Measurements from ENCODE around the gene MUC20.
"Not testable (repeated sequence)": the region's sequence is repeated elsewhere in the genome, so short reads cannot be mapped to it uniquely, and the experiment has no call there.

Gene MUC20

GRCh38 chr3:195724363-195724762 is 3.6 kb downstream of the MUC20 start:
- H3K9me3 ChIP-seq; H3K4me3 ChIP-seq (ENCODE audit: low read depth in 1 of 2, low read length in 1 of 2); H3K4me1 ChIP-seq (ENCODE audit: control insufficient read depth in 1 of 2, insufficient read depth in 1 of 2, low read depth in 1 of 2, low read length in 1 of 2); H3K27ac ChIP-seq; H3K36me3 ChIP-seq; H3K27me3 ChIP-seq: not testable (repeated sequence)

GRCh38 chr3:195725916-195726740 is 5.3 kb downstream of the MUC20 start:
- not testable (repeated sequence) for H3K9me3 ChIP-seq; H3K4me1 ChIP-seq (ENCODE audit: control insufficient read depth in 1 of 2, insufficient read depth in 1 of 2, low read depth in 1 of 2, low read length in 1 of 2); H3K27ac ChIP-seq; H3K36me3 ChIP-seq; H3K27me3 ChIP-seq; H3K4me3 ChIP-seq (ENCODE audit: low read depth in 1 of 2, low read length in 1 of 2)

GRCh38 chr3:195727606-195728195 is 6.9 kb downstream of the MUC20 start:
- no peaks in the 10 kb centered on the region for H3K36me3 ChIP-seq

GRCh38 chr3:195728789-195729188 is 8.0 kb downstream of the MUC20 start:
- not testable (repeated sequence) for H3K27ac ChIP-seq; H3K27me3 ChIP-seq; H3K36me3 ChIP-seq; H3K4me3 ChIP-seq (ENCODE audit: low read depth in 1 of 2, low read length in 1 of 2); H3K9me3 ChIP-seq; H3K4me1 ChIP-seq (ENCODE audit: control insufficient read depth in 1 of 2, insufficient read depth in 1 of 2, low read depth in 1 of 2, low read length in 1 of 2)

More at GRCh38 chr3:195727606-195728195, 6.9 kb downstream of the MUC20 start:
- no peak overlapping the region for H3K27ac ChIP-seq
- no peak for TF ChIP-seq CTCF (IDR thresholded peaks at IDR 0.05)
- no peaks in the 10 kb centered on the region for H3K4me1 ChIP-seq (ENCODE audit: control insufficient read depth in 1 of 2, insufficient read depth in 1 of 2, low read depth in 1 of 2, low read length in 1 of 2)
- H3K4me3 ChIP-seq (ENCODE audit: low read depth in 1 of 2, low read length in 1 of 2) = no peak overlapping the region
- H3K9me3 ChIP-seq = no peaks in the 10 kb centered on the region
- H3K27me3 ChIP-seq = no peaks in the 10 kb centered on the region

GRCh38 chr3:195729476-195730251 is 8.9 kb downstream of the MUC20 start:
- H3K4me3 ChIP-seq (ENCODE audit: low read depth in 1 of 2, low read length in 1 of 2) = no peak overlapping the region
- no peaks in the 10 kb centered on the region for H3K36me3 ChIP-seq
- no peak overlapping the region for H3K27ac ChIP-seq
- no peaks in the 10 kb centered on the region for H3K9me3 ChIP-seq
- no peaks in the 10 kb centered on the region for H3K4me1 ChIP-seq (ENCODE audit: control insufficient read depth in 1 of 2, insufficient read depth in 1 of 2, low read depth in 1 of 2, low read length in 1 of 2)
- no peaks in the 10 kb centered on the region for H3K27me3 ChIP-seq
- no peak for TF ChIP-seq CTCF (IDR thresholded peaks at IDR 0.05)

GRCh38 chr3:195731356-195731905 is 10.7 kb downstream of the MUC20 start:
- Histone ChIP-seq H3K4me3 (ENCODE audit: low read depth in 1 of 2, low read length in 1 of 2) (no peak overlapping the region), H3K27me3 (no peaks in the 10 kb centered on the region), H3K27ac (no peak overlapping the region), H3K9me3 (no peaks in the 10 kb centered on the region), H3K4me1 (ENCODE audit: control insufficient read depth in 1 of 2, insufficient read depth in 1 of 2, low read depth in 1 of 2, low read length in 1 of 2) (no peaks in the 10 kb centered on the region), H3K36me3 (no peaks in the 10 kb centered on the region)
- no peak for TF ChIP-seq CTCF (IDR thresholded peaks at IDR 0.05)

All from neutrophil (primary cell).